Vagina (tissue), 2 donors: ENCODE data around the gene KRT81.

ENCODE experiments used
- CTCF ChIP-seq, 3 experiments: fragments of 450-650 bp in 2 of 3; fragments of 200-600 bp in 1 of 3; sonication (generic) in 1 of 3; IDR thresholded peaks; one replicate each; pipeline ENCODE4 v1.5.1; 2017 to 2019; ENCODE audit warnings: antibody characterized with exemption in 3 of 3, mild to moderate bottlenecking in 2 of 3, moderate library complexity in 2 of 3
- POLR2AphosphoS5 ChIP-seq, 2 donors: sonication (generic); formaldehyde crosslinking; IDR thresholded peaks; one replicate each; pipeline ENCODE4 v1.9.0; 2017; ENCODE audit warnings: antibody characterized with exemption in 2 of 2, mild to moderate bottlenecking in 2 of 2, low read depth in 1 of 2; ENCODE audit not compliant: insufficient read depth in 1 of 2

GRCh38 chr12:52321418-52321817 lies 30.1 kb upstream of the KRT81 start:
- TF ChIP-seq CTCF (IDR thresholded peaks at IDR 0.05) (no peak), POLR2AphosphoS5 (IDR thresholded peaks at IDR 0.05; ENCODE audit: insufficient read depth in 1 of 2, low read depth in 1 of 2) (no peak)
